NCI-H446 (cell line): Measurements from ENCODE around the gene TTLL1.

Source experiments
- DNase-seq, 2 experiments: peaks; one replicate each; lab custom pipeline; 2025; lab: John Stamatoyannopoulos, UW

TTLL1 gene

GRCh38 chr22:43088984-43089717, at the start of gene TTLL1:
TTLL1 (minus strand) TSS chr22:43089391; CDS start chr22:43075586, 13,805 bp downstream.
- peak; percentile 54 to 86 for DNase-seq

- no peak for DNase-seq
Observed at GRCh38 chr22:43136801-43137200, 47.6 kb upstream of the TTLL1 start.

- no peak for DNase-seq
Observed at GRCh38 chr22:43136255-43136654, 47.1 kb upstream of the TTLL1 start.

GRCh38 chr22:43135565-43135964, 46.4 kb upstream of the TTLL1 start:
- no peak for DNase-seq

- DNase-seq: no peak
Observed at GRCh38 chr22:43134553-43134952, 45.4 kb upstream of the TTLL1 start.

- DNase-seq: no peak
Observed at GRCh38 chr22:43133401-43133800, 44.2 kb upstream of the TTLL1 start.

GRCh38 chr22:43131773-43132501, 42.7 kb upstream of the TTLL1 start:
- DNase-seq: no peak

GRCh38 chr22:43129426-43130425, 40.5 kb upstream of the TTLL1 start:
- DNase-seq: no peak

GRCh38 chr22:43128928-43129424, 39.8 kb upstream of the TTLL1 start:
- no peak for DNase-seq

GRCh38 chr22:43128116-43128515, 38.9 kb upstream of the TTLL1 start:
- DNase-seq: no peak

- DNase-seq: no peak
Observed at GRCh38 chr22:43127166-43127908, 38.1 kb upstream of the TTLL1 start.

GRCh38 chr22:43126501-43127165, 37.4 kb upstream of the TTLL1 start:
- no peak for DNase-seq

- DNase-seq: no peak
Observed at GRCh38 chr22:43118953-43119458, 29.8 kb upstream of the TTLL1 start.

- DNase-seq: no peak
Observed at GRCh38 chr22:43118024-43118849, 29.0 kb upstream of the TTLL1 start.

GRCh38 chr22:43116932-43117331, 27.7 kb upstream of the TTLL1 start:
- DNase-seq: no peak

- no peak for DNase-seq
Observed at GRCh38 chr22:43114958-43115357, 25.8 kb upstream of the TTLL1 start.

- no peak for DNase-seq
Observed at GRCh38 chr22:43113526-43114251, 24.5 kb upstream of the TTLL1 start.

- DNase-seq: no peak
Observed at GRCh38 chr22:43110927-43111623, 21.9 kb upstream of the TTLL1 start.
